Activated B cell treated with CpG ODN at 0.5 μM for 24 hours (primary cell): ENCODE results near the gene MIOX. TPM values are rescaled to one million over a fixed set of nuclear protein-coding genes. Genes with fewer than 3 reads are reported as not detected.

ENCODE experiments used
- ATAC-seq: fragments of 200-7000 bp; cut with Tn5 transposase; one replicate; pipeline ENCODE4 v1.10.0; 2021; ENCODE audit warnings: low read depth, mild to moderate bottlenecking, moderate library complexity
- CTCF ChIA-PET: fragments of 350-600 bp; sonication (Branson Sonifier 250); formaldehyde crosslinking; loops from one replicate; lab custom pipeline; 2021; ENCODE audit warnings: antibody characterized with exemption; lab: Charles Lee
- POLR2A ChIA-PET: fragments of 350-600 bp; sonication (Branson Sonifier 250); formaldehyde crosslinking; loops from one replicate; lab custom pipeline; 2021; ENCODE audit warnings: antibody characterized with exemption; lab: Charles Lee
- DNase-seq: peaks from one replicate; pipeline ENCODE4 v3.0.0; 2022
- H3K27ac Mint-ChIP-seq: one replicate; pipeline ENCODE4 v1.8.0; 2020; ENCODE audit warnings: mixed read lengths
- H3K27me3 Mint-ChIP-seq: one replicate; pipeline ENCODE4 v1.8.0; 2021; ENCODE audit warnings: mixed read lengths
- H3K36me3 Mint-ChIP-seq: one replicate; pipeline ENCODE4 v1.8.0; 2021; ENCODE audit warnings: low read depth, mixed read lengths
- H3K4me1 Mint-ChIP-seq: one replicate; pipeline ENCODE4 v1.8.0; 2021; ENCODE audit warnings: mixed read lengths
- H3K4me3 Mint-ChIP-seq: one replicate; pipeline ENCODE4 v1.8.0; 2020; ENCODE audit warnings: mild to moderate bottlenecking, mixed read lengths
- H3K9me3 Mint-ChIP-seq: one replicate; pipeline ENCODE4 v1.8.0; 2020; ENCODE audit warnings: mixed read lengths
- CTCF ChIP-seq: fragments of 200-600 bp; IDR thresholded peaks from one replicate; pipeline ENCODE4 v1.8.0; 2022; ENCODE audit warnings: antibody characterized with exemption, mild to moderate bottlenecking
- intact Hi-C: fragments of 100-400 bp; cut with micrococcal nuclease; formaldehyde crosslinking; loops from one replicate; pipeline ENCODE4 v1.15.1; 2024
- total RNA-seq: library from RNA; stranded (reverse); gene quantifications from 2 replicates; pipeline ENCODE4 v1.2.3, GENCODE V29; 2022

MIOX gene
- total RNA-seq, 1 donor from 2014 or later: 0.22 TPM

- H3K36me3 Mint-ChIP-seq: peaks cover 54% of the 10 kb centered on the region
- H3K27ac Mint-ChIP-seq: no peak overlapping the region
- peaks cover 4% of the 10 kb centered on the region for H3K4me1 Mint-ChIP-seq
- no peaks in the 10 kb centered on the region for H3K27me3 Mint-ChIP-seq
- no peaks in the 10 kb centered on the region for H3K9me3 Mint-ChIP-seq
- intact Hi-C loops: no loop called here
- no peak for TF ChIP-seq CTCF
- no peak overlapping the region for H3K4me3 Mint-ChIP-seq
- CTCF ChIA-PET: no interaction called here
- POLR2A ChIA-PET: no interaction called here
- no peak for ATAC-seq
- DNase-seq: no peak
Observed at GRCh38 chr22:50439871-50440331, 46.8 kb upstream of the MIOX start.

GRCh38 chr22:50440544-50441249 is 46.0 kb upstream of the MIOX start:
- no peak for TF ChIP-seq CTCF
- POLR2A ChIA-PET: interaction anchor here (0.6 kb wide), 1 partner anchor 52 kb away, joined by 4 read pairs; no protein-coding TSS in a partner anchor
- DNase-seq (no peak), ATAC-seq (no peak)
- peaks cover 55% of the 10 kb centered on the region for H3K36me3 Mint-ChIP-seq
- H3K27ac Mint-ChIP-seq: no peak overlapping the region
- intact Hi-C loops: no loop called here
- H3K4me3 Mint-ChIP-seq: no peak overlapping the region
- H3K27me3 Mint-ChIP-seq: no peaks in the 10 kb centered on the region
- H3K9me3 Mint-ChIP-seq: no peaks in the 10 kb centered on the region
- peaks cover 12% of the 10 kb centered on the region for H3K4me1 Mint-ChIP-seq
- CTCF ChIA-PET: no interaction called here

GRCh38 chr22:50441428-50441993 is 45.1 kb upstream of the MIOX start:
- H3K4me3 Mint-ChIP-seq: no peak overlapping the region
- DNase-seq (no peak), ATAC-seq (no peak)
- no peak overlapping the region for H3K27ac Mint-ChIP-seq
- H3K27me3 Mint-ChIP-seq: no peaks in the 10 kb centered on the region
- no peak for TF ChIP-seq CTCF
- ChIA-PET POLR2A (interaction anchor here (0.6 kb wide), 1 partner anchor 52 kb away, joined by 4 read pairs; no protein-coding TSS in a partner anchor), CTCF (interaction anchor here (1.4 kb wide), 1 partner anchor 56 kb away, joined by 3 read pairs; no protein-coding TSS in a partner anchor)
- no peaks in the 10 kb centered on the region for H3K9me3 Mint-ChIP-seq
- H3K36me3 Mint-ChIP-seq: peaks cover 59% of the 10 kb centered on the region
- intact Hi-C loops: no loop called here
- peaks cover 15% of the 10 kb centered on the region for H3K4me1 Mint-ChIP-seq

GRCh38 chr22:50443197-50443596 is 43.5 kb upstream of the MIOX start:
- Mint-ChIP-seq H3K4me1 (peaks cover 15% of the 10 kb centered on the region), H3K4me3 (no peak overlapping the region), H3K36me3 (peaks cover 63% of the 10 kb centered on the region), H3K9me3 (no peaks in the 10 kb centered on the region), H3K27me3 (no peaks in the 10 kb centered on the region), H3K27ac (peak overlapping the region; percentile 24)
- no peak for ATAC-seq
- TF ChIP-seq CTCF: no peak
- CTCF ChIA-PET: no interaction called here
- DNase-seq: no peak
- POLR2A ChIA-PET: interaction anchor here (0.6 to 0.9 kb wide), 2 partner anchors 27 to 82 kb away, joined by 3 read pairs; partner anchors contain the start of gene SCO2
- intact Hi-C loops: no loop called here
